Measurements from ENCODE around the gene DLGAP3.

- TF ChIP-seq POLR2A (IDR thresholded peaks at IDR 0.05; ENCODE audit: low read length) (no peak), GATA1 (IDR thresholded peaks at IDR 0.05; ENCODE audit: low read depth, low read length) (no peak)
Observed at GRCh38 chr1:34879230-34879629, 50.2 kb downstream of the DLGAP3 start.

Data from erythroblast (primary cell).